Measurements from ENCODE around the gene URB1.

URB1 gene

DNA sequence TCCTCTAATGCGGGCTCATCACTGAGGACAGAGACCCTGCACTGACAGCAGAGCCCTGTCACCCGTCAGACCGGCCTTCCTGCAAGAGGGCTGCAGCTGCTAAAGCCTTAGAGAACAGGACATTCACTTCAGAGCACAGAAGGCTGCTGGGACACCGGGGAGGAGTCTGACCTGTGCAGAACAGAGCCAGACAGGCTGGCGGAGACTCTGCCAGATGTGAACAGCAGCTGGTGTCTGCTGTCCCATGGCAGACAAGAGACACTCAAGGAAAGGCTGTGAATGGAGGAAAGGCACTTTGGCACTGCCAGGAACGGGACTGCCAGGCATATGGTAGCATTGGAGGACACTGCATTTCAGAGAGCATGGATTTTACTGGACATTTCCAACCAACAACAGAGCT is 72.8 kb downstream of the URB1 start (continued):
- no peak for TF ChIP-seq ELK4 (IDR thresholded peaks at IDR 0.05; ENCODE audit: borderline replicate concordance, low read depth, low read length)
- TF ChIP-seq, protein P1, sequence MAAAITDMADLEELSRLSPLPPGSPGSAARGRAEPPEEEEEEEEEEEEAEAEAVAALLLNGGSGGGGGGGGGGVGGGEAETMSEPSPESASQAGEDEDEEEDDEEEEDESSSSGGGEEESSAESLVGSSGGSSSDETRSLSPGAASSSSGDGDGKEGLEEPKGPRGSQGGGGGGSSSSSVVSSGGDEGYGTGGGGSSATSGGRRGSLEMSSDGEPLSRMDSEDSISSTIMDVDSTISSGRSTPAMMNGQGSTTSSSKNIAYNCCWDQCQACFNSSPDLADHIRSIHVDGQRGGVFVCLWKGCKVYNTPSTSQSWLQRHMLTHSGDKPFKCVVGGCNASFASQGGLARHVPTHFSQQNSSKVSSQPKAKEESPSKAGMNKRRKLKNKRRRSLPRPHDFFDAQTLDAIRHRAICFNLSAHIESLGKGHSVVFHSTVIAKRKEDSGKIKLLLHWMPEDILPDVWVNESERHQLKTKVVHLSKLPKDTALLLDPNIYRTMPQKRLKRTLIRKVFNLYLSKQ (tag by site-specific recombination; IDR thresholded peaks at IDR 0.05; ENCODE audit: borderline replicate concordance): no peak
- TF ChIP-seq ZNF148 (tag by site-specific recombination; IDR thresholded peaks at IDR 0.05; ENCODE audit: borderline replicate concordance): no peak
- no peak for TF ChIP-seq IKZF3 (tag by site-specific recombination; IDR thresholded peaks at IDR 0.05)

DNA sequence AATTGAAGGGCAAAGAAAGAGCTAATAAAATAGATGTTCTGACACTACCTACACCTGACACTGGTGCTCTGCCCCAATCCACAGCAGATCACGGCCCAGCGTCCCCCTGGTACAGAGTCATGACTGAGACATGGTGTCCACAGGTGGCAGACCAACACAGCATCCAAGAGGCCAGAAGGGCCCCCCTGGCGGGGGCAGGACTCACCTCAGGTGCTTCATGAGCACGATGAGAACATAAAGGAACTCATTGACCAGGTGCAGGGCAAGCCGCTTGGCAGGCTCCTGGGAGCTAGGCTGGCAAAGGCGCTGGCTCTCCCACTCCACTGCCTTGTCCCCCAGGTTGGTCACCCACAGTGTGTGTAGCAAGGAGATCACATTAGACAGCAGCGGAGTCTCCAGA is 73.8 kb downstream of the URB1 start:
- no peak for TF ChIP-seq ZNF174 (tag by site-specific recombination; IDR thresholded peaks at IDR 0.05)
- no peak for TF ChIP-seq ZNF366 (tag by site-specific recombination; conservative IDR thresholded peaks at IDR 0.05)
- TF ChIP-seq, protein P2, sequence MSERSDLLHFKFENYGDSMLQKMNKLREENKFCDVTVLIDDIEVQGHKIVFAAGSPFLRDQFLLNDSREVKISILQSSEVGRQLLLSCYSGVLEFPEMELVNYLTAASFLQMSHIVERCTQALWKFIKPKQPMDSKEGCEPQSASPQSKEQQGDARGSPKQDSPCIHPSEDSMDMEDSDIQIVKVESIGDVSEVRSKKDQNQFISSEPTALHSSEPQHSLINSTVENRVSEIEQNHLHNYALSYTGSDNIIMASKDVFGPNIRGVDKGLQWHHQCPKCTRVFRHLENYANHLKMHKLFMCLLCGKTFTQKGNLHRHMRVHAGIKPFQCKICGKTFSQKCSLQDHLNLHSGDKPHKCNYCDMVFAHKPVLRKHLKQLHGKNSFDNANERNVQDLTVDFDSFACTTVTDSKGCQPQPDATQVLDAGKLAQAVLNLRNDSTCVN (tag by site-specific recombination; optimal IDR thresholded peaks at IDR 0.05): no peak
- no peak for TF ChIP-seq ZFP69B (tag by site-specific recombination; IDR thresholded peaks at IDR 0.05)
- no peak for TF ChIP-seq ZNF146 (tag by site-specific recombination; IDR thresholded peaks at IDR 0.05)
- no peak for TF ChIP-seq ZNF324 (tag by site-specific recombination; IDR thresholded peaks at IDR 0.05)
- no peak for TF ChIP-seq ZNF341 (tag by site-specific recombination; IDR thresholded peaks at IDR 0.05; ENCODE audit: low read depth)
- TF ChIP-seq KLF10 (tag by site-specific recombination; IDR thresholded peaks at IDR 0.05): no peak
- H3K4me1 ChIP-seq (ENCODE audit: control insufficient read depth, insufficient read depth, low read length): no peaks in the 10 kb centered on the region
- H3K36me3 ChIP-seq (ENCODE audit: control insufficient read depth in 2 of 2, insufficient read depth in 1 of 2, low read length in 2 of 2): peaks cover 14 to 96% of the 10 kb centered on the region in 2 experiments
- H3K4me3 ChIP-seq (ENCODE audit: low read depth, low read length): no peak overlapping the region
- H3K9me3 ChIP-seq (ENCODE audit: control insufficient read depth, insufficient read depth, low read depth, low read length): no peaks in the 10 kb centered on the region
- POLR2A ChIA-PET: no interaction called here
- H3K27ac ChIP-seq (ENCODE audit: extremely low read depth, low read depth, low read length): no peak overlapping the region
- CTCF ChIA-PET: interaction anchor here (0.8 kb wide), 1 partner anchor 454 kb away, joined by 3 read pairs; no protein-coding TSS in a partner anchor

GRCh38 chr21:32317726-32318125 is 75.1 kb downstream of the URB1 start:
- POLR2A ChIA-PET: interaction anchor here (0.5 kb wide), 1 partner anchor 54 kb away, joined by 3 read pairs; no protein-coding TSS in a partner anchor
- CTCF ChIA-PET: no interaction called here
- Histone ChIP-seq H3K27ac (ENCODE audit: extremely low read depth, low read depth, low read length) (no peak overlapping the region), H3K36me3 (ENCODE audit: control insufficient read depth in 2 of 2, insufficient read depth in 1 of 2, low read length in 2 of 2) (peaks cover 9 to 91% of the 10 kb centered on the region in 2 experiments), H3K9me3 (ENCODE audit: control insufficient read depth, insufficient read depth, low read depth, low read length) (no peaks in the 10 kb centered on the region), H3K4me3 (ENCODE audit: low read depth, low read length) (no peak overlapping the region), H3K4me1 (ENCODE audit: control insufficient read depth, insufficient read depth, low read length) (no peaks in the 10 kb centered on the region)
- TF ChIP-seq PRDM2 (tag by site-specific recombination; IDR thresholded peaks at IDR 0.05; ENCODE audit: borderline replicate concordance) (no peak), ZNF174 (tag by site-specific recombination; IDR thresholded peaks at IDR 0.05) (no peak), ZNF747 (tag by site-specific recombination; IDR thresholded peaks at IDR 0.05) (no peak), ZSCAN30 (tag by site-specific recombination; IDR thresholded peaks at IDR 0.05) (no peak), ZNF10 (tag by site-specific recombination; IDR thresholded peaks at IDR 0.05) (no peak), SP2 (tag by site-specific recombination; IDR thresholded peaks at IDR 0.05) (no peak), ZNF26 (tag by site-specific recombination; IDR thresholded peaks at IDR 0.05) (no peak), ZNF830 (tag by site-specific recombination; IDR thresholded peaks at IDR 0.05; ENCODE audit: low read depth) (no peak), ZNF324 (tag by site-specific recombination; IDR thresholded peaks at IDR 0.05) (no peak)

Data from HEK293 (cell line).